ENCODE measurements around the gene DNAH11.

DNAH11 gene

GRCh38 chr7:21908746-21909145 is 365.9 kb downstream of the DNAH11 start:
- in situ Hi-C loops (cut with MboI; ENCODE audit: low sequenced_read_pairs, unreplicated experiment): no loop called here
- no peak for DNase-seq (ENCODE audit: low spot score)
- TF ChIP-seq CTCF (IDR thresholded peaks at IDR 0.05; ENCODE audit: borderline replicate concordance, control extremely low read depth, extremely low read depth, insufficient read depth, missing control alignments): no peak

GRCh38 chr7:21910253-21910652 is 367.4 kb downstream of the DNAH11 start:
- in situ Hi-C loops (cut with MboI; ENCODE audit: low sequenced_read_pairs, unreplicated experiment): no loop called here

GRCh38 chr7:21911341-21911875 is 368.6 kb downstream of the DNAH11 start:
- in situ Hi-C loops (cut with MboI; ENCODE audit: low sequenced_read_pairs, unreplicated experiment): no loop called here
- no peak for DNase-seq (ENCODE audit: low spot score)
- no peak for TF ChIP-seq CTCF (IDR thresholded peaks at IDR 0.05; ENCODE audit: borderline replicate concordance, control extremely low read depth, extremely low read depth, insufficient read depth, missing control alignments)

More at GRCh38 chr7:21910253-21910652, 367.4 kb downstream of the DNAH11 start:
- DNase-seq (ENCODE audit: low spot score): no peak
- no peak for TF ChIP-seq CTCF (IDR thresholded peaks at IDR 0.05; ENCODE audit: borderline replicate concordance, control extremely low read depth, extremely low read depth, insufficient read depth, missing control alignments)

GRCh38 chr7:21912305-21912704 is 369.5 kb downstream of the DNAH11 start:
- no peak for DNase-seq (ENCODE audit: low spot score)
- TF ChIP-seq CTCF (IDR thresholded peaks at IDR 0.05; ENCODE audit: borderline replicate concordance, control extremely low read depth, extremely low read depth, insufficient read depth, missing control alignments): no peak

GRCh38 chr7:21912931-21913780 is 370.3 kb downstream of the DNAH11 start:
- DNase-seq (ENCODE audit: low spot score): no peak
- in situ Hi-C loops (cut with MboI; ENCODE audit: low sequenced_read_pairs, unreplicated experiment): no loop called here
- no peak for TF ChIP-seq CTCF (IDR thresholded peaks at IDR 0.05; ENCODE audit: borderline replicate concordance, control extremely low read depth, extremely low read depth, insufficient read depth, missing control alignments)

More at GRCh38 chr7:21912305-21912704, 369.5 kb downstream of the DNAH11 start:
- in situ Hi-C loops (cut with MboI; ENCODE audit: low sequenced_read_pairs, unreplicated experiment): no loop called here

GRCh38 chr7:21914671-21915070 is 371.8 kb downstream of the DNAH11 start:
- no peak for DNase-seq (ENCODE audit: low spot score)
- TF ChIP-seq CTCF (IDR thresholded peaks at IDR 0.05; ENCODE audit: borderline replicate concordance, control extremely low read depth, extremely low read depth, insufficient read depth, missing control alignments): no peak
- in situ Hi-C loops (cut with MboI; ENCODE audit: low sequenced_read_pairs, unreplicated experiment): no loop called here
